SK-N-SH (cell line): Measurements from ENCODE around the gene CENPP.

Source experiments
- CTCF ChIP-seq: fragments of 200-600 bp; sonication (generic); IDR thresholded peaks from 2 replicates; pipeline ENCODE4 v1.6.1; 2017; ENCODE audit warnings: antibody characterized with exemption, mild to moderate bottlenecking, moderate library complexity
- EP300 ChIP-seq, 2 experiments: IDR thresholded peaks; 2 replicates each; pipeline versions ENCODE4 v1.4.0 to v1.6.1; 2012; ENCODE audit warnings: borderline replicate concordance in 1 of 2, low read depth in 1 of 2, low read length in 1 of 2
- RAD21 ChIP-seq: IDR thresholded peaks from 2 replicates; pipeline ENCODE4 v1.6.1; 2012; ENCODE audit warnings: mild to moderate bottlenecking, low read length
- RCOR1 ChIP-seq: fragments of 150-350 bp; IDR thresholded peaks from 2 replicates; pipeline ENCODE4 v1.6.1; 2017; ENCODE audit warnings: antibody characterized with exemption, low read length
- SMC3 ChIP-seq: IDR thresholded peaks from 2 replicates; pipeline ENCODE4 v1.6.1; 2012; ENCODE audit warnings: low read depth, low read length, improper control_type of control experiment
- TAF1 ChIP-seq: IDR thresholded peaks from 2 replicates; pipeline ENCODE4 v1.6.1; 2012; ENCODE audit warnings: low read depth, mild to moderate bottlenecking, low read length, moderate library complexity, borderline replicate concordance
- YY1 ChIP-seq: IDR thresholded peaks from 2 replicates; pipeline ENCODE4 v1.4.0; 2012; ENCODE audit warnings: low read depth, mild to moderate bottlenecking

- TF ChIP-seq RCOR1 = no peak
- no peak for TF ChIP-seq EP300 (IDR thresholded peaks at IDR 0.05; ENCODE audit: borderline replicate concordance in 1 of 2, low read depth in 1 of 2, low read length in 1 of 2)
- no peak for TF ChIP-seq YY1
- TF ChIP-seq CTCF = no peak
- no peak for TF ChIP-seq TAF1
- peak; percentile 37 for TF ChIP-seq RAD21
- no peak for TF ChIP-seq SMC3
Observed at GRCh38 chr9:92649007-92649406, 323.3 kb downstream of the CENPP start.
